GM18858 (cell line): ENCODE data around the gene C19orf53.

ENCODE experiments used
- ATAC-seq: cut with Tn5 transposase; IDR thresholded peaks from one replicate; pipeline ENCODE4 v1.9.1; 2021; ENCODE audit not compliant: unreplicated experiment

Gene C19orf53

GRCh38 chr19:13825489-13826441 lies 51.5 kb downstream of the C19orf53 start:
- ATAC-seq, result no peak

- ATAC-seq, result no peak
Measured at GRCh38 chr19:13826652-13827235, 52.5 kb downstream of the C19orf53 start.

- ATAC-seq, result no peak
Measured at GRCh38 chr19:13827656-13828055, 53.4 kb downstream of the C19orf53 start.
